OCI-LY1 (cell line): Measurements from ENCODE around the gene TRPC3.

ENCODE experiments used
- H2AFZ ChIP-seq: fragments of 200-600 bp; sonication (generic), shearing (Covaris generic); 2 replicates; pipeline ENCODE4 v1.6.0; 2014; ENCODE audit warnings: antibody characterized with exemption, mild to moderate bottlenecking, low read length
- H3F3A ChIP-seq: fragments of 200-600 bp; sonication (generic), shearing (Covaris generic); 2 replicates; pipeline ENCODE4 v1.6.0; 2014; ENCODE audit warnings: mild to moderate bottlenecking, antibody characterized with exemption, low read length, moderate library complexity; ENCODE audit not compliant: insufficient read depth
- H3K27ac ChIP-seq: fragments of 200-600 bp; sonication (generic); 2 replicates; pipeline ENCODE4 v1.5.1; 2014; ENCODE audit warnings: low read length, mixed run types, mild to moderate bottlenecking, low read depth; ENCODE audit not compliant: poor library complexity, severe bottlenecking
- H3K27me3 ChIP-seq: fragments of 200-600 bp; sonication (generic); 2 replicates; pipeline ENCODE4 v1.6.0; 2014; ENCODE audit warnings: antibody characterized with exemption, mild to moderate bottlenecking, low read length, moderate library complexity; ENCODE audit not compliant: insufficient read depth
- H3K36me3 ChIP-seq: fragments of 200-600 bp; sonication (generic); 2 replicates; pipeline ENCODE4 v1.6.1; 2014; ENCODE audit warnings: mild to moderate bottlenecking, antibody characterized with exemption, low read length, moderate library complexity, mixed read lengths; ENCODE audit not compliant: insufficient read depth
- H3K4me1 ChIP-seq: fragments of 200-600 bp; sonication (generic); 2 replicates; pipeline ENCODE4 v1.5.1; 2014; ENCODE audit warnings: mild to moderate bottlenecking, low read length, moderate library complexity; ENCODE audit not compliant: insufficient read depth, severe bottlenecking
- H3K4me2 ChIP-seq: fragments of 200-600 bp; sonication (generic), shearing (Covaris generic); 2 replicates; pipeline ENCODE4 v1.6.1; 2014; ENCODE audit warnings: low read length
- H3K4me3 ChIP-seq: fragments of 200-600 bp; sonication (generic); 2 replicates; pipeline ENCODE4 v1.5.1; 2014; ENCODE audit warnings: low read length, low read depth, mild to moderate bottlenecking, mixed read lengths; ENCODE audit not compliant: poor library complexity, severe bottlenecking
- H3K79me2 ChIP-seq: fragments of 200-600 bp; shearing (Covaris generic); 2 replicates; pipeline ENCODE4 v1.6.1; 2016; ENCODE audit warnings: mixed run types, low read length, mixed read lengths; ENCODE audit not compliant: insufficient read depth
- H3K9ac ChIP-seq: fragments of 200-600 bp; sonication (generic), shearing (Covaris generic); 2 replicates; pipeline ENCODE4 v1.6.1; 2014; ENCODE audit warnings: mild to moderate bottlenecking, low read length, mixed read lengths
- H3K9me2 ChIP-seq: fragments of 200-600 bp; sonication (generic), shearing (Covaris generic); 2 replicates; pipeline ENCODE4 v1.6.1; 2014; ENCODE audit warnings: low read depth, mild to moderate bottlenecking, low read length, mixed read lengths
- H3K9me3 ChIP-seq: fragments of 200-600 bp; shearing (Covaris generic); 2 replicates; pipeline ENCODE4 v1.6.1; 2014; ENCODE audit warnings: low read length, mixed read lengths
- H4K20me1 ChIP-seq: fragments of 200-600 bp; sonication (generic), shearing (Covaris generic); 2 replicates; pipeline ENCODE4 v1.6.0; 2016; ENCODE audit warnings: mild to moderate bottlenecking, low read length; ENCODE audit not compliant: insufficient read depth
- CTCF ChIP-seq: fragments of 200-600 bp; sonication (generic), shearing (Covaris generic); IDR thresholded peaks from 2 replicates; pipeline ENCODE4 v1.5.1; 2017; ENCODE audit warnings: mild to moderate bottlenecking, antibody characterized with exemption, low read length, moderate library complexity, mixed read lengths
- EZH2 ChIP-seq: fragments of 200-600 bp; sonication (generic), shearing (Covaris generic); IDR thresholded peaks from 2 replicates; pipeline ENCODE4 v1.8.0; 2017; ENCODE audit warnings: borderline replicate concordance, mixed run types, mild to moderate bottlenecking, antibody characterized with exemption, low read length, moderate library complexity, mixed read lengths

Gene TRPC3

GRCh38 chr4:121879135-121879534 is 72.7 kb downstream of the TRPC3 start:
- Histone ChIP-seq H3K27me3 (no peaks in the 10 kb centered on the region), H3K36me3 (no peaks in the 10 kb centered on the region), H3K9me2 (no peaks in the 10 kb centered on the region), H3K4me1 (no peaks in the 10 kb centered on the region), H3K9ac (no peak overlapping the region), H3K4me3 (no peak overlapping the region), H3K27ac (no peak overlapping the region), H4K20me1 (no peaks in the 10 kb centered on the region), H2AFZ (no peak overlapping the region), H3K9me3 (no peaks in the 10 kb centered on the region), H3K79me2 (no peaks in the 10 kb centered on the region), H3K4me2 (no peak overlapping the region), H3F3A (no peaks in the 10 kb centered on the region)
- no peak for TF ChIP-seq EZH2
- no peak for TF ChIP-seq CTCF

GRCh38 chr4:121877041-121877773 is 74.7 kb downstream of the TRPC3 start:
- H3K9ac ChIP-seq = no peak overlapping the region
- no peaks in the 10 kb centered on the region for H3K79me2 ChIP-seq
- no peaks in the 10 kb centered on the region for H3K36me3 ChIP-seq
- H3K4me2 ChIP-seq = no peak overlapping the region
- H3K9me3 ChIP-seq = no peaks in the 10 kb centered on the region
- no peak overlapping the region for H3K4me3 ChIP-seq
- H3K9me2 ChIP-seq = no peaks in the 10 kb centered on the region
- no peaks in the 10 kb centered on the region for H4K20me1 ChIP-seq
- H3F3A ChIP-seq = no peaks in the 10 kb centered on the region
- TF ChIP-seq CTCF (no peak), EZH2 (no peak)
- no peak overlapping the region for H2AFZ ChIP-seq
- H3K27me3 ChIP-seq = no peaks in the 10 kb centered on the region
- H3K27ac ChIP-seq = no peak overlapping the region
- no peaks in the 10 kb centered on the region for H3K4me1 ChIP-seq

GRCh38 chr4:121876070-121876469 is 75.8 kb downstream of the TRPC3 start:
- H3K4me3 ChIP-seq = no peak overlapping the region
- no peaks in the 10 kb centered on the region for H3K79me2 ChIP-seq
- H3K9me3 ChIP-seq = no peaks in the 10 kb centered on the region
- no peak overlapping the region for H3K27ac ChIP-seq
- no peaks in the 10 kb centered on the region for H4K20me1 ChIP-seq
- no peak overlapping the region for H3K4me2 ChIP-seq
- H3K9me2 ChIP-seq = no peaks in the 10 kb centered on the region
- H3K9ac ChIP-seq = no peak overlapping the region
- H3K4me1 ChIP-seq = no peaks in the 10 kb centered on the region
- TF ChIP-seq CTCF (no peak), EZH2 (no peak)
- no peak overlapping the region for H2AFZ ChIP-seq
- no peaks in the 10 kb centered on the region for H3K27me3 ChIP-seq
- H3F3A ChIP-seq = no peaks in the 10 kb centered on the region
- H3K36me3 ChIP-seq = no peaks in the 10 kb centered on the region
